GM18951 (cell line): ENCODE results near the gene RBM34.
"Not testable (repeated sequence)": the region's sequence is repeated elsewhere in the genome, so short reads cannot be mapped to it uniquely, and the experiment has no call there.

ENCODE experiments used
- POLR2A ChIP-seq: IDR thresholded peaks from 4 replicates; pipeline ENCODE4 v1.6.1; 2011; ENCODE audit warnings: mild to moderate bottlenecking; ENCODE audit not compliant: insufficient read length, insufficient read depth; ENCODE audit errors: extremely low read depth
- in situ Hi-C: fragments of 300-500 bp; cut with MboI; formaldehyde crosslinking; loops from one replicate; pipeline ENCODE4 v1.12.0; 2022; ENCODE audit warnings: low sequenced_read_pairs, mixed read lengths, inconsistent platforms; ENCODE audit not compliant: unreplicated experiment

The RBM34 gene

GRCh38 chr1:235168375-235168774, 7.3 kb upstream of the RBM34 start:
- TF ChIP-seq POLR2A: no peak

GRCh38 chr1:235161685-235162327, 756 bp upstream of the RBM34 start:
- TF ChIP-seq POLR2A: no peak
- in situ Hi-C loops: no loop called here

More at GRCh38 chr1:235168375-235168774, 7.3 kb upstream of the RBM34 start:
- in situ Hi-C loops: no loop called here

- in situ Hi-C loops: no loop called here
- TF ChIP-seq POLR2A: no peak
Observed at GRCh38 chr1:235160383-235160956, 580 bp downstream of the RBM34 start.

- in situ Hi-C loops: not testable (repeated sequence)
Observed at GRCh38 chr1:235159930-235160329, 1.1 kb downstream of the RBM34 start.

- in situ Hi-C loops: not testable (repeated sequence)
Observed at GRCh38 chr1:235159284-235159683, 1.8 kb downstream of the RBM34 start.

- in situ Hi-C loops: no loop called here
- no peak for TF ChIP-seq POLR2A
Observed at GRCh38 chr1:235158680-235159079, 2.4 kb downstream of the RBM34 start.

GRCh38 chr1:235157150-235157549, 3.9 kb downstream of the RBM34 start:
- no peak for TF ChIP-seq POLR2A
- in situ Hi-C loops: no loop called here

- TF ChIP-seq POLR2A: no peak
- in situ Hi-C loops: no loop called here
Observed at GRCh38 chr1:235156740-235157139, 4.3 kb downstream of the RBM34 start.

GRCh38 chr1:235156265-235156664, 4.8 kb downstream of the RBM34 start:
- no peak for TF ChIP-seq POLR2A

GRCh38 chr1:235152235-235152634, 8.8 kb downstream of the RBM34 start:
- in situ Hi-C loops: no loop called here
- no peak for TF ChIP-seq POLR2A

More at GRCh38 chr1:235156265-235156664, 4.8 kb downstream of the RBM34 start:
- in situ Hi-C loops: no loop called here

GRCh38 chr1:235151033-235151432, 10.0 kb downstream of the RBM34 start:
- TF ChIP-seq POLR2A: no peak
- in situ Hi-C loops: no loop called here

GRCh38 chr1:235149824-235150223, 11.2 kb downstream of the RBM34 start:
- TF ChIP-seq POLR2A: no peak
- in situ Hi-C loops: no loop called here

- in situ Hi-C loops: no loop called here
- TF ChIP-seq POLR2A: no peak
Observed at GRCh38 chr1:235147269-235147668, 13.8 kb downstream of the RBM34 start.

- in situ Hi-C loops: no loop called here
Observed at GRCh38 chr1:235145639-235146038, 15.4 kb downstream of the RBM34 start.

More at GRCh38 chr1:235145639-235146038, 15.4 kb downstream of the RBM34 start:
- TF ChIP-seq POLR2A: no peak
